ENCODE measurements around the gene HM13.
"Not testable (repeated sequence)": the region's sequence is repeated elsewhere in the genome, so short reads cannot be mapped to it uniquely, and the experiment has no call there.

Gene HM13

DNA sequence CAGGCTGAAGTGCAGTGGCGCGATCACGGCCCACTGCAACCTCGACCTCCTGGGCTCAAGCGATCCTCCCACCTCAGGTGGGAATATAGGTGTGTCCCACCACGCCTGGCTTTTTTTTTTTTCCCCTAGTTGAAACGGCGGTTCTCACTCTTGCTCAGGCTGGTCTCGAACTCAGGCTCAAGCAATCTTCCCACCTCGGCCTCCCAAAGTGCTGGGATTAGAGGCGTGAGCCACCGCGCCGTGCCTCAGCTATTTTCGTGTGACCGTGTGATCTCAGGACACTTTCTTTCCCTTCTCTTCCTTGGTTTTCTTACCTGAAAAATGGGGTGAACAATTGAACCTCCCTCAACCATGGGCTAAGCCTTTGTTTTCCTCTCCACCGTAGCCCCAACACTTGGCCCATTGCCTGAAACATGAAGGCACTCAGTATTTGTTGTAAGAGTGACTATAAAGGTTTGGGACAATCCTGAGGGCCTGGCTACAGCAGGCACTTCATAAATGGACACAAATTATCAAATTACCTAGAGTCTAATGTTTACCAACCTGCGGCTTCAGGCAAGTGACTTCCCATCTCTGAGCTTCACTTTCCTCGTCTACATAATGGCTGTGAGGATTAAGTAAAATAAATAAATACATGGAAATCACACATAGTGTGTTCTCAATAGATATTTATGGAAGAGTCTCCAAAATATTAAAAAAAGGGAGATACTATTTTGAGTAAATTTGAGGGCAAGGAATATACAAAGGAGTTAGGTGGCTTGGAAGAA, 59.5 kb downstream of the HM13 start:
- TF ChIP-seq, protein P1, sequence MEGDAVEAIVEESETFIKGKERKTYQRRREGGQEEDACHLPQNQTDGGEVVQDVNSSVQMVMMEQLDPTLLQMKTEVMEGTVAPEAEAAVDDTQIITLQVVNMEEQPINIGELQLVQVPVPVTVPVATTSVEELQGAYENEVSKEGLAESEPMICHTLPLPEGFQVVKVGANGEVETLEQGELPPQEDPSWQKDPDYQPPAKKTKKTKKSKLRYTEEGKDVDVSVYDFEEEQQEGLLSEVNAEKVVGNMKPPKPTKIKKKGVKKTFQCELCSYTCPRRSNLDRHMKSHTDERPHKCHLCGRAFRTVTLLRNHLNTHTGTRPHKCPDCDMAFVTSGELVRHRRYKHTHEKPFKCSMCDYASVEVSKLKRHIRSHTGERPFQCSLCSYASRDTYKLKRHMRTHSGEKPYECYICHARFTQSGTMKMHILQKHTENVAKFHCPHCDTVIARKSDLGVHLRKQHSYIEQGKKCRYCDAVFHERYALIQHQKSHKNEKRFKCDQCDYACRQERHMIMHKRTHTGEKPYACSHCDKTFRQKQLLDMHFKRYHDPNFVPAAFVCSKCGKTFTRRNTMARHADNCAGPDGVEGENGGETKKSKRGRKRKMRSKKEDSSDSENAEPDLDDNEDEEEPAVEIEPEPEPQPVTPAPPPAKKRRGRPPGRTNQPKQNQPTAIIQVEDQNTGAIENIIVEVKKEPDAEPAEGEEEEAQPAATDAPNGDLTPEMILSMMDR (IDR thresholded peaks at IDR 0.05; ENCODE audit: low read depth, low read length): no peak
- no peak for DNase-seq (ENCODE audit: extremely low read depth, low read depth)

DNA sequence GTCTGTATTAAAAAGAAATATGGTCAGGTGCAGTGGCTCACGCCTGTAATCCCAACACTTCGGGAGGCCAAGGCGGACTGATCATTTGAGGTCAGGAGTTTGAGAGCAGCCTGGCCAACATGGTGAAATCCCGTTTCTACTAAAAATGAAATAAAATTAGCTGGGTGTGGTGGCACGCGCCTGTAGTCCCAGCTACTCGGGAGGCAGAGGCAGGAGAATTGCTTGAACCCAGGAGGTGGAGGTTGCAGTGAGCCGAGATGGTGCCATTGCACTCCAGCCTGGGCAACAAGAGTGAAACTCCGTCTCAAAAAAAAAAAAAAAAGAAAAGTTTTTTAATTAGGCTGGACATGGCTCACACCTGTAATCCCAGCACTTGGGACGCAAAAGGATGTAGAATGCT, 60.7 kb downstream of the HM13 start:
- not testable (repeated sequence) for DNase-seq (ENCODE audit: extremely low read depth, low read depth)

DNA sequence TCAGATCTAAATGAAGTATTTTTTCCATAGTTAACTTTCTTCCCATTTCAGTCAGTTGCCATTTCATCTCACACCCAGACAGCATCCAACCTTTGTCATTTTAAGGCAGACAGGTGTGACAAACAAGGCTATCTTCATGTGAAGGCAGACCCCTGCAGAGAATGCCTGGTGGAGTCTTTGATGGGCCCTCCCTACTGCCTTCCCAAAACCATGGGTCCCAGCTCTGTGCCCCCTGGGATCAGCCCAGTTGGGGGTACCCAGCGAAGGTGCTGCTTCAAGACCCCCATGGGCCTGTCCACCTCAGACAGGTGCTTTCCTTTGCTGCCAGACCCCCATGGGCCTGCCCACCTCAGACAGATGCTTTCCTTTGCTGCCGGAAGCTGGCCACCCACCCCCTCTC, 62.5 kb downstream of the HM13 start:
- TF ChIP-seq, protein P1 (IDR thresholded peaks at IDR 0.05; ENCODE audit: low read depth, low read length): no peak

DNA sequence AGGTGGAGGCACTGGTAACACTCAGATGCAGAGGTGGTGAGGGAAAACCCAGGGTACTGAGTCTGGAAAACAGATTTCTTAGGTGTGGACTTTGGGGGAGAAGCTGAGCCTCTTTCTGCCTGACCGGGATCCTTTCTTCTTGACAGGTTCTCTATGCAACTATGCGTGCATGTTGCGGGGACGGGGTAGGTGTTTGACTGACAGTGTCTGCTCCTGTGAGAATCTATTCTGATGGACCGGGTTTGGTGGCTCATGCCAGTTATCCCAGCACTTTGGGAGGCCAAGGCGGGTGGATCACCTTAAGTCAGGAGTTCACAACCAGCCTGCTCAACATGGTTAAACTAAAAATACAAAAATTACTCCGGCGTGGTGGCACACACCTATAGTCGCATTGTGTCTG, 63.0 kb downstream of the HM13 start:
- DNase-seq (ENCODE audit: extremely low read depth, low read depth): no peak
- TF ChIP-seq, protein P1 (IDR thresholded peaks at IDR 0.05; ENCODE audit: low read depth, low read length): no peak

More for the DNA sequence above, 62.5 kb downstream of the HM13 start:
- no peak for DNase-seq (ENCODE audit: extremely low read depth, low read depth)

DNA sequence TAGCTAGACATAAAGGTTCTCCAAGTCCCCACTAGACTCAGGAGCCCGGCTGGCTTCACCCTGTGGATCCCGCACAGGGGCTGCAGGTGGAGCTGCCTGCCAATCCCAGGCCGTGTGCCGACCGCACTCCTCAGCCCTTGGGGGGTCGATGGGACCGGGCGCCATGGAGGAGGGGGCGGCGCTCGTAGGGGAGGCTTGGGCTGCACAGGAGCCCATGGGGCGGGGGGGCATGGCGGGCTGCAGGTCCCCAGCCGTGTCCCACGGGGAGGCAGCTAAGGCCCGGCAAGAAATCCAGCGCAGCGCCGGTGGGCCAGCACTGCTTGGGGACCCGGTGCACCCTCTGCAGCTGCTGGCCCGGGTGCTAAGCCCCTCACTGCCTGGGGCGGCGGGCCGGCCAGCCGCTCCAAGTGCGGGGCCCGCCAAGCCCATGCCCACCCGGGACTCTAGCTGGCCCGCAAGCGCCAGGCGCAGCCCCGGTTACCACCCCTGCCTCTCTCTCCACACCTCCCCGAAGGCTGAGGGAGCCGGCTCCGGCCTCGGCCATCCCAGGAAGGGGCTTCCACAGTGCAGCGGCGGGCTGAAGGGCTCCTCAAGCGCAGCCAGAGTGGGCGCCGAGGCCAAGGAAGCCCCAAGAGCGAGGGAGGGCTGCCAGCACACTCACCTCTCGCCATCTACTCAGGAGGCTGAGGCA, 64.4 kb downstream of the HM13 start:
- TF ChIP-seq, protein P1 (IDR thresholded peaks at IDR 0.05; ENCODE audit: low read depth, low read length): no peak

DNA sequence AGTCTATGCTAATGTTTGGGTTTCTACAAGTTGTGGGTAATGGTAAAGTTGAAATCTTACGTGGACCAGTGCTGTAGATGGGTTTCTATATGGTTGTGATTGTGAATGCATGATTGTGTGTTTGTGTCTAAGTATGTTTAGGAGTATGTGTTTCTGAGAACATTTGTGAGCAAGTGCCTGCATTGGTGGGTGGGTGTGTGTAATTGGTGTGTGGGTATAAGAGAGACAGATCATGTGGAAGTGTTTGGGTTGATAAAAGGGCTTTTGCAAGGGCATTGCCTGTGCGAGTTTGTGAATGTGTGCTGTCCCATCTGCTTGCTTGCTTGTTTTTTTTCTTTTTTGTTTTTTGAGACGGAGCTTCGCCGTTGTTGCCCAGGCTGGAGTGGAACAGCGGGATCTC, 65.0 kb downstream of the HM13 start:
- TF ChIP-seq, protein P1 (IDR thresholded peaks at IDR 0.05; ENCODE audit: low read depth, low read length): no peak
- no peak for DNase-seq (ENCODE audit: extremely low read depth, low read depth)

More for the DNA sequence above, 64.4 kb downstream of the HM13 start:
- DNase-seq (ENCODE audit: extremely low read depth, low read depth): no peak

DNA sequence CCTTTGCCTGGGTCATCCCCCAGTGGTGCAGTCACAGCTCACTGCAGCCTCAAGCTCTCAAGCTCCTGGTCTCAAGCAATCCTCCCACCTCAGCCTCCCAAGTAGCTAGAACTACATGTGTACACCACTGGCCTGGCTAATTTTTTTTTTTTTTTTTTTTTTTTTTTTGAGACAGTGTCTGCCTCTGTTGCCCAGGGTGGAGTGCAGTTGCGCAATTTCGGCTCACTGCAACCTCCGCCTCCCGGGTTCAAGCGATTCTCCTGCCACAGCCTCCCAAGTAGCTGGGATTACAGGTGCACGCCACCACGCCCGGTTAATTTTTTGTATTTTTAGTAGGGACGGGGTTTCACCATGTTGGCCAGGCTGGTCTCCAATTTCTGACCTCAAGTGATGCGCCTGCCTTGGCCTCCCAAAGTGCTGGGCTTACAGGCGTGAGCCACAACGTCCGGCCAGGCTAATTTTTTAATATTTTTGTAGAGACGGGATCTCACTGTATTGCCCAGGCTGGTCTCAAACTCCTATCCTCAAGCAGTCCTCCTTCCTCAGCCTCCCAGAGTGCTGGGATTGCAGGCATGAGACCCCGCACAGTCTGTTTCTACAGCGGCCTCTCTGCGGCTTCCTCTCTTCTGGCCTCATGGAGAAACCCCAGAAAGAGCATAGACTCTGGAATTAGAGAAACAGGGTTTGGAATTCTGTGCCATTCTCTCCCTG, 65.9 kb downstream of the HM13 start:
- not testable (repeated sequence) for DNase-seq (ENCODE audit: extremely low read depth, low read depth)

DNA sequence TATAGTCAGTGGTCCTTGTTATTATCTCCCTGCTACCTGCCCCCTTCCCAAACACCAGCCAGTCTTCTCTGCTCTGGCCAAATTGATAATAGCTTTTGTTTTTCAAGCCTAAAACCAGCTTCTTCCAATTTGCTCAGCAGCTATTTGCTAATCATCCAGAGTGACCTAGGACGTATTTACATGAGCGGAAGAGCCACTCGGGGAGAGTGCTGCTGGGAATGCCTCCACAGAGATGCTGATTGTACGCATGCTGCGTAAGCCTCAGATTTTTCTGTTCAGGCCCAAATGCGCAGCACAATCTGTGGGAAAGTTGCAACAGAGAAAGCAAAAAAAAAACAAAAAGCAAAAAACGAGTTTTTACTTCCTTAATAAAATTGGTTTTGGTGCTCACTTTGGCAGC, 66.5 kb downstream of the HM13 start:
- TF ChIP-seq, protein P1 (IDR thresholded peaks at IDR 0.05; ENCODE audit: low read depth, low read length): no peak
- DNase-seq (ENCODE audit: extremely low read depth, low read depth): no peak
